GM12891 (cell line): ENCODE data around the gene SF3B5.
"Not testable (repeated sequence)": the region's sequence is repeated elsewhere in the genome, so short reads cannot be mapped to it uniquely, and the experiment has no call there.

Experiments used
- DNase-seq: peaks from one replicate; pipeline ENCODE4 v3.0.0; 2011; ENCODE audit warnings: low spot score; ENCODE audit not compliant: insufficient read length
- FAIRE-seq: peaks from 2 replicates; lab custom pipeline; 2011; peaks lifted over from hg19 to GRCh38; lab: Jason Lieb, UNC
- PAX5 ChIP-seq: IDR thresholded peaks from 2 replicates; pipeline ENCODE4 v1.6.1; 2011; ENCODE audit warnings: low read length, moderate library complexity, mild to moderate bottlenecking; ENCODE audit not compliant: insufficient read depth, severe bottlenecking
- POLR2A ChIP-seq: IDR thresholded peaks from 2 replicates; pipeline ENCODE4 v1.6.1; 2011; ENCODE audit warnings: low read depth, low read length, control low read depth
- POLR2AphosphoS5 ChIP-seq: IDR thresholded peaks from 2 replicates; pipeline ENCODE4 v1.6.1; 2011; ENCODE audit warnings: low read depth, low read length, control low read depth
- POU2F2 ChIP-seq: IDR thresholded peaks from 2 replicates; pipeline ENCODE4 v1.6.1; 2011; ENCODE audit warnings: low read depth, mild to moderate bottlenecking, control low read depth, low read length, moderate library complexity
- SPI1 ChIP-seq: IDR thresholded peaks from 2 replicates; pipeline ENCODE4 v1.6.1; 2011; ENCODE audit warnings: low read depth, low read length, control low read depth
- TAF1 ChIP-seq: IDR thresholded peaks from 2 replicates; pipeline ENCODE4 v1.6.1; 2011; ENCODE audit warnings: low read depth, low read length, control low read depth

SF3B5 gene

GRCh38 chr6:144055121-144055931, 40.0 kb downstream of the SF3B5 start:
- FAIRE-seq (peak; percentile 84), DNase-seq (no peak)
- no peak for TF ChIP-seq POLR2AphosphoS5
- no peak for TF ChIP-seq TAF1
- no peak; the same call in 1 of the 2 replicates for TF ChIP-seq POLR2A
- TF ChIP-seq PAX5, result no peak
- TF ChIP-seq SPI1, result no peak
- TF ChIP-seq POU2F2, result no peak

GRCh38 chr6:144053601-144054000, 41.8 kb downstream of the SF3B5 start:
- TF ChIP-seq POU2F2, result no peak
- no peak for TF ChIP-seq PAX5
- no peak for TF ChIP-seq TAF1
- TF ChIP-seq SPI1, result no peak
- TF ChIP-seq POLR2AphosphoS5, result no peak
- TF ChIP-seq POLR2A, result no peak
- DNase-seq, result no peak
- FAIRE-seq, result no peak

- DNase-seq (no peak), FAIRE-seq (peak; percentile 13)
- TF ChIP-seq PAX5, result no peak
- no peak for TF ChIP-seq POLR2AphosphoS5
- no peak for TF ChIP-seq POLR2A
- TF ChIP-seq TAF1, result no peak
- TF ChIP-seq SPI1, result no peak
- TF ChIP-seq POU2F2, result no peak
Observed at GRCh38 chr6:144052488-144052887, 42.9 kb downstream of the SF3B5 start.

- DNase-seq (no peak), FAIRE-seq (no peak)
- TF ChIP-seq POLR2AphosphoS5, result no peak
- no peak for TF ChIP-seq SPI1
Observed at GRCh38 chr6:144049386-144049785, 46.0 kb downstream of the SF3B5 start.

GRCh38 chr6:144047688-144048087, 47.7 kb downstream of the SF3B5 start:
- TF ChIP-seq POLR2A (no peak), PAX5 (no peak), POLR2AphosphoS5 (no peak), SPI1 (no peak), POU2F2 (no peak), TAF1 (no peak)
- DNase-seq (no peak), FAIRE-seq (no peak)

- not testable (repeated sequence) for FAIRE-seq, DNase-seq
Observed at GRCh38 chr6:144046672-144047071, 48.7 kb downstream of the SF3B5 start.

GRCh38 chr6:144044989-144045388, 50.4 kb downstream of the SF3B5 start:
- not testable (repeated sequence) for DNase-seq, FAIRE-seq
